Psoas muscle (tissue), 8 donors: ENCODE results near the gene PASK. TPM values are rescaled to one million over a fixed set of nuclear protein-coding genes. Genes with fewer than 3 reads are reported as not detected.

Source experiments
- ATAC-seq, 4 donors: fragments of 200-7000 bp; cut with Tn5 transposase; one replicate each; pipeline ENCODE4 v1.9.1; 2020; ENCODE audit warnings: moderate library complexity in 3 of 4, mild to moderate bottlenecking in 2 of 4
- DNase-seq, 2 donors: peaks; one replicate each; pipeline ENCODE4 v3.0.0-alpha.2; 2020
- H3K27ac ChIP-seq: fragments of 200-600 bp; one replicate; pipeline ENCODE4 v1.8.0; 2022
- H3K27me3 ChIP-seq, 3 donors: fragments of 200-600 bp in 1 of 3; one replicate each; pipeline versions ENCODE4 v1.6.1 to v1.8.0; 2013 to 2022; ENCODE audit warnings: low read length in 2 of 3, mild to moderate bottlenecking in 2 of 3, moderate library complexity in 1 of 3; ENCODE audit not compliant: insufficient read depth in 3 of 3
- H3K36me3 ChIP-seq, 2 donors: fragments of 200-600 bp in 1 of 2; one replicate each; pipeline versions ENCODE4 v1.6.1 to v1.8.0; 2013 to 2022; ENCODE audit warnings: low read depth in 1 of 2, mild to moderate bottlenecking in 1 of 2, moderate library complexity in 1 of 2; ENCODE audit not compliant: insufficient read depth in 1 of 2
- H3K4me1 ChIP-seq: fragments of 200-600 bp; one replicate; pipeline ENCODE4 v1.8.0; 2022
- H3K4me3 ChIP-seq: fragments of 200-600 bp; one replicate; pipeline ENCODE4 v1.8.0; 2022; ENCODE audit warnings: mild to moderate bottlenecking
- H3K9me3 ChIP-seq: fragments of 200-600 bp; one replicate; pipeline ENCODE4 v1.8.0; 2022
- WGBS, 3 donors: extraction: QIAGEN DNeasy Blood & Tissue Kit; methylation state at CpG; one replicate each; pipeline versions ENCODE4 v1.1.6 to v1.1.7; 2013; 5-methylcytosine and 5-hydroxymethylcytosine counted together
- intact Hi-C, 2 donors: fragments of 100-400 bp; cut with DNase I; formaldehyde crosslinking; loops; one replicate each; pipeline versions ENCODE4 v1.11.0 to v1.14.2; 2022
- polyA plus RNA-seq, 3 donors: library from polyadenylated mRNA; stranded (reverse); fragments of 200-250 nt; gene quantifications; one replicate each; pipeline ENCODE4 v1.2.3, GENCODE V29; 2013
- total RNA-seq, 4 donors: library from RNA; stranded (reverse); fragmentation: NEBNext Ultra II Directional in 2 of 4; extraction: Animal tissue kit (Norgen Biotek cat#: 25700) in 2 of 4; gene quantifications; one replicate each; pipeline versions ENCODE4 v1.2.1 to v1.2.4, GENCODE V29; 2021 to 2023
- TF ChIP-seq, protein P1 (sequence below): fragments of 200-600 bp; IDR thresholded peaks from one replicate; pipeline ENCODE4 v1.8.0; 2022; ENCODE audit warnings: antibody characterized with exemption
- donor health status: healthy with polysubstance abuse.
- donor health status: DM: no; HTN: no; CAD: no; lungs with moderate emphysema.
- donor health status: Bipolar disorder and iron deficiency.
- donor health status: healthy.
- donor health status: DM: yes; HTN: yes; CAD: no.
- donor health status: DM: no; HTN: no; CAD: no.
- donor health status: DM: no; HTN: no; CAD: no.
- donor health status: DM: yes; HTN: yes; CAD: no.

The PASK gene
- total and polyA plus RNA-seq, 7 donors, result 0.41 to 1.9 (median 0.95) TPM

DNA sequence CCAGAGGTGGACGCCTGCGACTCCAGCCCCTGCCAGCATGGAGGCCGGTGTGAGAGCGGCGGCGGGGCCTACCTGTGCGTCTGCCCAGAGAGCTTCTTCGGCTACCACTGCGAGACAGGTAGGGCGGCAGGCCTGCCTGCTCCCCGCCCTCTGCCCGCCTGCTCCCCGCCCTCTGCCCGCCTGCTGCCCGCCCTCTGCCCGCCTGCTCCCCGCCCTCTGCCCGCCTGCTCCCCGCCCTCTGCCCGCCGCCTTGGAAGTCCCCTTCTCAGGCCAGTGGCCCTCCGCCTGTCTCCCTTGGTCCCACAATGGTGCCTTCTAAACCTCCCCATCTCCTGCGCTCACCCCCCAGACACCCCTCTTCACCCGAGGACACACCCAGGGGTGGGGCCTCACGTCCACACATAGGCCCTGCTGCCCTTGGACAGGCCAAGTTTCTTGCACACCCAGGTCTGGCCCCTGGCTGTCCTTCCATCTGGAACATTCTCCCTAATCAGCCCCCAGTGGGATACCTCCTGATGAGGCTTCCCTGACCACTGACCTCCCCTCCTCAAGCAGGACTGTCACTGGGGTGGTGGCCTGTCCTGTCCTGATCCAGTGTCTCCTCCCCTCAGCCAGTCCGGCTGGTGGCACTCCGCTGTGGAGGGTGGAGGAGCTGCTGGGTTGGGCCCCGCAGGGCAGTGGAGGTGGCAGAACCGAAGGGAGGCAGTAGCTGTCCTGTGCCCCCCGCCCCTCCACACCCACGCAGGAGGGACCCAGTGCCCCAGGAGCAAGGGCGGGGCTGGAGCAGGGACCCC is 85.1 kb downstream of the PASK start:
- Histone ChIP-seq H3K4me3 (no peak overlapping the region), H3K36me3 (peaks cover 0 to 43% of the 10 kb centered on the region in 2 donors), H3K9me3 (no peaks in the 10 kb centered on the region), H3K4me1 (no peaks in the 10 kb centered on the region), H3K27ac (no peak overlapping the region), H3K27me3 (no peaks in the 10 kb centered on the region)
- WGBS, 3 donors, result 56 to 64% (median 63%) methylated on average over 25 to 32 of the region's 32 CpGs
- peak in 1 of 2 donors; percentile 45 for DNase-seq
- intact Hi-C loops, result no loop called here
- TF ChIP-seq, protein P1, sequence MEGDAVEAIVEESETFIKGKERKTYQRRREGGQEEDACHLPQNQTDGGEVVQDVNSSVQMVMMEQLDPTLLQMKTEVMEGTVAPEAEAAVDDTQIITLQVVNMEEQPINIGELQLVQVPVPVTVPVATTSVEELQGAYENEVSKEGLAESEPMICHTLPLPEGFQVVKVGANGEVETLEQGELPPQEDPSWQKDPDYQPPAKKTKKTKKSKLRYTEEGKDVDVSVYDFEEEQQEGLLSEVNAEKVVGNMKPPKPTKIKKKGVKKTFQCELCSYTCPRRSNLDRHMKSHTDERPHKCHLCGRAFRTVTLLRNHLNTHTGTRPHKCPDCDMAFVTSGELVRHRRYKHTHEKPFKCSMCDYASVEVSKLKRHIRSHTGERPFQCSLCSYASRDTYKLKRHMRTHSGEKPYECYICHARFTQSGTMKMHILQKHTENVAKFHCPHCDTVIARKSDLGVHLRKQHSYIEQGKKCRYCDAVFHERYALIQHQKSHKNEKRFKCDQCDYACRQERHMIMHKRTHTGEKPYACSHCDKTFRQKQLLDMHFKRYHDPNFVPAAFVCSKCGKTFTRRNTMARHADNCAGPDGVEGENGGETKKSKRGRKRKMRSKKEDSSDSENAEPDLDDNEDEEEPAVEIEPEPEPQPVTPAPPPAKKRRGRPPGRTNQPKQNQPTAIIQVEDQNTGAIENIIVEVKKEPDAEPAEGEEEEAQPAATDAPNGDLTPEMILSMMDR, result no peak
- ATAC-seq, result peak in 2 of 4 donors; percentile 5 to 28

DNA sequence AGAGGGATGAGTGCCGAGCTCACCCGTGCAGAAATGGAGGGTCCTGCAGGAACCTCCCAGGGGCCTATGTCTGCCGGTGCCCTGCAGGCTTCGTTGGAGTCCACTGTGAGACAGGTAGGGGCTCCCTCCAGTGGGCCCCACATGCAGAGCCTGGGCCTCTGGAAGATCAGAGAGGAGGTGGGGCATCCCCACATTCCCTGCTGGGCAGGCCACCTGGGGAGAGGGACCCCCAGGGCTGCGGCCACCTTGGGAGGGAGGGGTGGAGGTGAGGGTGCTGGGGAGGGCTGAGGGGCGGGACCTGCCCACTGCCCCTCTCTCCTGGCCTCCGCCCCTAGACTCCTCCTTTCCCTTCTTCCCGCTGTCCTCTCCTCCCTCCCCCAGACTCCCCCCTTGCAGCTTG is 85.7 kb downstream of the PASK start:
- no peak overlapping the region for H3K4me3 ChIP-seq
- DNase-seq, result no peak
- no peak overlapping the region for H3K27ac ChIP-seq
- TF ChIP-seq, protein P1, result no peak
- WGBS, 3 donors, result 26 to 60% (median 40%) methylated on average over 4 to 8 of the region's 8 CpGs
- intact Hi-C loops, result no loop called here
- H3K36me3 ChIP-seq, result peaks cover 0 to 43% of the 10 kb centered on the region in 2 donors
- no peaks in the 10 kb centered on the region for H3K4me1 ChIP-seq
- H3K9me3 ChIP-seq, result no peaks in the 10 kb centered on the region
- ATAC-seq, result peak in 1 of 4 donors; percentile 17
- H3K27me3 ChIP-seq, result no peaks in the 10 kb centered on the region

DNA sequence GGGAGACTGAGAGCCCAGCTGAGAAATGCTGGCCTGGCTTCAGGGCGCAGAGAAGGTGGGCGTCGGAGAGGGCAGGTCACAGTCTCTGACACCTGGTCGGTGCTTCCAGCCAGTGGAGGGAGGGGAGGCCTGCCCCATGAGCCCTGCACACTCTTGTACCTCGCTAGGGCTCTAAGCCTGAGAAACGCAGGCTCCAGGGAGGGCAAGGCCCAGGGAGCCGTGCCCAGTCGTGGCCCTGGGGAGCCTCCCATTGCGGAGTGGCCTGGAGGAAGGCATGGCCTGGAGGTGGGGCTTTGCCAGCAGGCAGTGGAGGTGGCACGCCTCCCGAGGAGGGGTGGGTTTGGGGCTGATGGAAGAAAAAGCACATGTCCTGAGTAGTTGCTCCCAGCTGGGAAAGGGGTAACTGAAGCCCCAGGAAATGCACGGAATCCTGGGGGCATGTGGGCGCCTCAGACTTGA is 86.2 kb downstream of the PASK start:
- no peak for ATAC-seq
- intact Hi-C loops, result no loop called here
- H3K4me3 ChIP-seq, result no peak overlapping the region
- H3K36me3 ChIP-seq, result peaks cover 0 to 42% of the 10 kb centered on the region in 2 donors
- DNase-seq, result peak in 1 of 2 donors; percentile 52
- no peak overlapping the region for H3K27ac ChIP-seq
- 38 to 55% (median 55%) methylated on average over 13 of the region's 13 CpGs for WGBS, 3 donors
- H3K27me3 ChIP-seq, result no peaks in the 10 kb centered on the region
- H3K4me1 ChIP-seq, result no peaks in the 10 kb centered on the region
- H3K9me3 ChIP-seq, result no peaks in the 10 kb centered on the region
- TF ChIP-seq, protein P1, result no peak

DNA sequence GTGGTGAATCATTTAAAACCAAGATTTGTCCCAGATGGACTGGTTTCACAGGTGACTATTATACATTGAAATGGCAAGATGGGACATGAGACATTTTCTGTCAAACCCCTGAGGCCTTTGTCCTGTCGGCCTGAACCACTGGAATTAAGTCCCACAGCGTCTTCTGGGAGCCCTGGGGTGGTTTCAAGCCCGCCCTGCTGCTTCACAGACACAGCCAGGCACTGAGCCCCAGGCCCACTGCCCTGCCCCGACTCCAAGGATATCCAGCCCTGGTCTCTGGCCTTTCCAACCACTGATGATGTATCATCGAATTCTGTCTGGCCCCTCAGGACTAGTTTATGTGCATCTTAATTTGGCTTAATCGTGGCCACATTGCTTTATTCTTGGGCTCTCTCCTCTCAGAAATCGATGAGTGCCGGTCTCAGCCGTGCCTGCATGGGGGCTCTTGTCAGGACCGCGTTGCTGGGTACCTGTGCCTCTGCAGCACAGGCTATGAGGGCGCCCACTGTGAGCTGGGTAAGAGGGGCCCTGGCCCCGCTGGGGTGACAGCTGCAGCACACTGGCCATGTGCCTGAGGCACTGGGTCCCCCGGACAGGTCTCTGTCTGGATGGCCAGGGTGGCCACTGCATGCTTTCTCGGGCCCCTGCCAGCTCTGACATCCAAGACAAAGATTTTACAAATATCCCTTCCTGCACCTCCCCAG is 86.7 kb downstream of the PASK start:
- Histone ChIP-seq H3K4me3 (no peak overlapping the region), H3K27me3 (no peaks in the 10 kb centered on the region), H3K4me1 (no peaks in the 10 kb centered on the region), H3K36me3 (peaks cover 0 to 40% of the 10 kb centered on the region in 2 donors), H3K27ac (no peak overlapping the region), H3K9me3 (no peaks in the 10 kb centered on the region)
- WGBS, 3 donors, result 67 to 75% (median 69%) methylated on average over 15 of the region's 15 CpGs
- ATAC-seq (no peak), DNase-seq (no peak)
- TF ChIP-seq, protein P1, result no peak
- intact Hi-C loops, result no loop called here
